Neural cell (in vitro differentiated cells): ENCODE measurements around the gene SPTBN2. TPM values are rescaled to one million over a fixed set of nuclear protein-coding genes. Genes with fewer than 3 reads are reported as not detected.
"Not testable (repeated sequence)": the region's sequence is repeated elsewhere in the genome, so short reads cannot be mapped to it uniquely, and the experiment has no call there.

ENCODE experiments used
- H2AFZ ChIP-seq: fragments of 200-600, 300-800 bp; sonication (generic), shearing (Covaris generic); 2 replicates; pipeline ENCODE4 v1.6.0; 2014; ENCODE audit warnings: low read depth, mild to moderate bottlenecking, antibody characterized with exemption, low read length, moderate library complexity
- H3F3A ChIP-seq: fragments of 200-600 bp; shearing (Covaris generic); 2 replicates; pipeline ENCODE4 v1.6.1; 2016; ENCODE audit warnings: mild to moderate bottlenecking, moderate library complexity, mixed read lengths, antibody characterized with exemption, low read length; ENCODE audit not compliant: insufficient read depth, poor library complexity, severe bottlenecking
- H3K27ac ChIP-seq: fragments of 200-600, 300-800 bp; sonication (generic), shearing (Covaris generic); 2 replicates; pipeline ENCODE4 v1.5.1; 2014; ENCODE audit warnings: mild to moderate bottlenecking, low read length, moderate library complexity
- H3K27me3 ChIP-seq: fragments of 300-800, 200-600 bp; sonication (generic), shearing (Covaris generic); 2 replicates; pipeline ENCODE4 v1.6.0; 2014; ENCODE audit warnings: mild to moderate bottlenecking, low read depth, low read length, moderate library complexity; ENCODE audit not compliant: insufficient read depth
- H3K36me3 ChIP-seq: fragments of 300-800, 200-600 bp; sonication (generic), shearing (Covaris generic); 2 replicates; pipeline ENCODE4 v1.5.1; 2014; ENCODE audit warnings: mild to moderate bottlenecking, antibody characterized with exemption, low read length, moderate library complexity; ENCODE audit not compliant: insufficient read depth
- H3K4me2 ChIP-seq: fragments of 300-800, 200-600 bp; sonication (generic), shearing (Covaris generic); 2 replicates; pipeline ENCODE4 v1.6.0; 2014; ENCODE audit warnings: mild to moderate bottlenecking, low read length
- H3K4me3 ChIP-seq: fragments of 300-800, 200-600 bp; sonication (generic), shearing (Covaris generic); 2 replicates; pipeline ENCODE4 v1.5.1; 2014; ENCODE audit warnings: mild to moderate bottlenecking, low read length, moderate library complexity
- H3K79me2 ChIP-seq: fragments of 200-600 bp; shearing (Covaris generic); replicated peaks from 2 replicates; pipeline ENCODE4 v1.6.0; 2014; ENCODE audit warnings: mild to moderate bottlenecking, low read length, moderate library complexity; ENCODE audit not compliant: insufficient read depth
- H3K9ac ChIP-seq: fragments of 300-800, 200-600 bp; sonication (generic), shearing (Covaris generic); 2 replicates; pipeline ENCODE4 v1.6.1; 2016; ENCODE audit warnings: mild to moderate bottlenecking, low read length, mixed read lengths
- H3K9me2 ChIP-seq: fragments of 200-600 bp; shearing (Covaris generic); 2 replicates; pipeline ENCODE4 v1.6.1; 2016; ENCODE audit warnings: mild to moderate bottlenecking, low read length, mixed read lengths; ENCODE audit not compliant: insufficient read depth
- H3K9me3 ChIP-seq: fragments of 200-600, 300-800 bp; sonication (generic), shearing (Covaris generic); 2 replicates; pipeline ENCODE4 v1.6.1; 2016; ENCODE audit warnings: mild to moderate bottlenecking, mixed run types, low read length, moderate library complexity, mixed read lengths
- H4K20me1 ChIP-seq: fragments of 200-600 bp; shearing (Covaris generic); 2 replicates; pipeline ENCODE4 v1.6.1; 2016; ENCODE audit warnings: mild to moderate bottlenecking, mixed run types; ENCODE audit not compliant: insufficient read depth
- CTCF ChIP-seq: fragments of 450-650 bp; IDR thresholded peaks from 2 replicates; pipeline ENCODE4 v1.5.1; 2014; ENCODE audit warnings: antibody characterized with exemption, mild to moderate bottlenecking, moderate library complexity; ENCODE audit not compliant: poor library complexity, severe bottlenecking
- MXI1 ChIP-seq: fragments of 450-650 bp; conservative IDR thresholded peaks from 2 replicates; pipeline ENCODE4 v1.6.1; 2014; ENCODE audit warnings: antibody characterized with exemption, mild to moderate bottlenecking; ENCODE audit not compliant: poor library complexity, severe bottlenecking
- RAD21 ChIP-seq: fragments of 450-650 bp; conservative IDR thresholded peaks from 2 replicates; pipeline ENCODE4 v1.6.1; 2014; ENCODE audit warnings: antibody characterized with exemption, mild to moderate bottlenecking, moderate library complexity
- REST ChIP-seq: IDR thresholded peaks from 2 replicates; pipeline ENCODE4 v1.6.1; 2012; ENCODE audit warnings: borderline replicate concordance
- SMC3 ChIP-seq: fragments of 450-650 bp; conservative IDR thresholded peaks from 2 replicates; pipeline ENCODE4 v1.6.1; 2014; ENCODE audit warnings: antibody characterized with exemption, mild to moderate bottlenecking, moderate library complexity; ENCODE audit not compliant: poor library complexity
- polyA plus RNA-seq: library from polyadenylated mRNA; depleted of rRNA; stranded (reverse); fragments of >200 nt; gene quantifications from 2 replicates; pipeline ENCODE4 v1.2.3, GENCODE V29; 2014

The SPTBN2 gene
- polyA plus RNA-seq, 1 donor from 2014 or later: 159 TPM

GRCh38 chr11:66641834-66642233 lies 87.2 kb downstream of the SPTBN2 start (continued):
- TF ChIP-seq REST: no peak

- Histone ChIP-seq H3K36me3 (peaks cover 20% of the 10 kb centered on the region), H3K4me2 (peak overlapping the region; percentile 100), H3K9ac (peak overlapping the region; percentile 92), H3K79me2 (peaks cover 67% of the 10 kb centered on the region), H3K4me3 (peak overlapping the region; percentile 75), H3K27ac (peak overlapping the region; percentile 97), H4K20me1 (peaks cover 50% of the 10 kb centered on the region)
- not testable (repeated sequence) for H3K9me3 ChIP-seq, H2AFZ ChIP-seq, H3K27me3 ChIP-seq, H3F3A ChIP-seq, H3K9me2 ChIP-seq
Measured at GRCh38 chr11:66639814-66640340, 89.1 kb downstream of the SPTBN2 start.

- no peaks in the 10 kb centered on the region for H3K9me3 ChIP-seq
- H3K36me3 ChIP-seq: peaks cover 17% of the 10 kb centered on the region
- peak overlapping the region; percentile 97 for H3K27ac ChIP-seq
- TF ChIP-seq RAD21: peak; percentile 8
- no peak for TF ChIP-seq MXI1
- TF ChIP-seq SMC3: peak; percentile 4
- TF ChIP-seq CTCF: peak; percentile 9
- no peak for TF ChIP-seq REST
- peaks cover 65% of the 10 kb centered on the region for H3K79me2 ChIP-seq
- H3F3A ChIP-seq: peaks cover 8% of the 10 kb centered on the region
- peak overlapping the region; percentile 92 for H3K9ac ChIP-seq
- H3K4me2 ChIP-seq: peak overlapping the region; percentile 83
- H4K20me1 ChIP-seq: peaks cover 44% of the 10 kb centered on the region
- peak overlapping the region; percentile 75 for H3K4me3 ChIP-seq
- H3K9me2 ChIP-seq: no peaks in the 10 kb centered on the region
- no peaks in the 10 kb centered on the region for H3K27me3 ChIP-seq
- H2AFZ ChIP-seq: no peak overlapping the region
Measured at GRCh38 chr11:66639066-66639813, 89.8 kb downstream of the SPTBN2 start.
